ENCODE measurements around the gene GNB1.

DNA sequence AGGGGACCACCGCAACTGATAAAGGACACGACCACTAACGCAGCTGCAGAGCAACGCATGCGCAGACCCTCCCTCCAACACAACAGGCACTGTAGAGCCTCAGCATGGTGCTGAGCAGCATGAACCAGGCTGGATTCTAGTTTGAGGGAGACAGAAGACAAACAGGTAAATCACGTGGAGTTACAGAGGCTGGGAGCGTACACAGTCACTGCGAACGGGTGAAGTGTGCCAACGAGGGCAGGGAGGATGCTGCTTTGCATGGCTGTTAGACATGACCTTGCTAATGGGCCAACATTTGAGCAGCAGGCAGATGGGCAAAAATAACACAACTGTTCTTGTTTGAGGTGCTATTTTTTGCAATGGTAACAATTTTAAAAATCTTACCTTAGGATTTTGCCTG is 57.4 kb downstream of the GNB1 start:
- TF ChIP-seq, protein P1, sequence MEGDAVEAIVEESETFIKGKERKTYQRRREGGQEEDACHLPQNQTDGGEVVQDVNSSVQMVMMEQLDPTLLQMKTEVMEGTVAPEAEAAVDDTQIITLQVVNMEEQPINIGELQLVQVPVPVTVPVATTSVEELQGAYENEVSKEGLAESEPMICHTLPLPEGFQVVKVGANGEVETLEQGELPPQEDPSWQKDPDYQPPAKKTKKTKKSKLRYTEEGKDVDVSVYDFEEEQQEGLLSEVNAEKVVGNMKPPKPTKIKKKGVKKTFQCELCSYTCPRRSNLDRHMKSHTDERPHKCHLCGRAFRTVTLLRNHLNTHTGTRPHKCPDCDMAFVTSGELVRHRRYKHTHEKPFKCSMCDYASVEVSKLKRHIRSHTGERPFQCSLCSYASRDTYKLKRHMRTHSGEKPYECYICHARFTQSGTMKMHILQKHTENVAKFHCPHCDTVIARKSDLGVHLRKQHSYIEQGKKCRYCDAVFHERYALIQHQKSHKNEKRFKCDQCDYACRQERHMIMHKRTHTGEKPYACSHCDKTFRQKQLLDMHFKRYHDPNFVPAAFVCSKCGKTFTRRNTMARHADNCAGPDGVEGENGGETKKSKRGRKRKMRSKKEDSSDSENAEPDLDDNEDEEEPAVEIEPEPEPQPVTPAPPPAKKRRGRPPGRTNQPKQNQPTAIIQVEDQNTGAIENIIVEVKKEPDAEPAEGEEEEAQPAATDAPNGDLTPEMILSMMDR (IDR thresholded peaks at IDR 0.05; ENCODE audit: insufficient read depth, low read length, poor library complexity, severe bottlenecking), result no peak
- no peak for TF ChIP-seq EZH2phosphoT487 (conservative IDR thresholded peaks at IDR 0.05; ENCODE audit: low read length)

Measured in SU-DHL-6 (cell line).